SH-SY5Y (cell line): ENCODE results near the gene C19orf47.

ENCODE experiments used
- GATA2 ChIP-seq: IDR thresholded peaks from 2 replicates; pipeline ENCODE4 v1.6.1; 2011; ENCODE audit warnings: mild to moderate bottlenecking, low read depth, low read length
- GATA3 ChIP-seq: IDR thresholded peaks from 2 replicates; pipeline ENCODE4 v1.6.1; 2011; ENCODE audit warnings: low read depth, mild to moderate bottlenecking, low read length, moderate library complexity

- TF ChIP-seq GATA2, result no peak
- TF ChIP-seq GATA3, result no peak
Measured at GRCh38 chr19:40285353-40286234, 62.6 kb downstream of the C19orf47 start.
